Measurements from ENCODE around the gene AHRR.

- TF ChIP-seq CTCF (IDR thresholded peaks at IDR 0.05; ENCODE audit: low read length) (no peak), EZH2 (IDR thresholded peaks at IDR 0.05; ENCODE audit: borderline replicate concordance, low read length) (no peak)
Measured at GRCh38 chr5:457195-457961, 135.9 kb downstream of the AHRR start.
